ENCODE results near the gene ACVRL1.

GRCh38 chr12:51972422-51972812, 65.1 kb downstream of the ACVRL1 start:
- TF ChIP-seq CTCF (IDR thresholded peaks at IDR 0.05; ENCODE audit: low read depth, low read length) (no peak), POLR2A (IDR thresholded peaks at IDR 0.05; ENCODE audit: extremely low read depth, insufficient read length) (no peak), MAX (IDR thresholded peaks at IDR 0.05; ENCODE audit: low read depth, low read length) (no peak)
